ENCODE results near the gene CNTD1.

Gene CNTD1

GRCh38 chr17:42782166-42783061 lies 16.2 kb upstream of the CNTD1 start:
- no peak overlapping the region for H3K4me3 Mint-ChIP-seq
- no peak overlapping the region for H3K27ac Mint-ChIP-seq (ENCODE audit: low read depth)
- DNase-seq (ENCODE audit: low spot score in 2 of 2) (no peak), ATAC-seq (replicated peaks; ENCODE audit: extremely low read depth, poor library complexity, severe bottlenecking) (no peak)
- H3K9me3 Mint-ChIP-seq, result no peaks in the 10 kb centered on the region
- H3K4me1 Mint-ChIP-seq, result peaks cover 32% of the 10 kb centered on the region
- peaks cover 15% of the 10 kb centered on the region for H3K36me3 Mint-ChIP-seq (ENCODE audit: insufficient read depth)
- H3K27me3 Mint-ChIP-seq, result peaks cover 70% of the 10 kb centered on the region

GRCh38 chr17:42783062-42783790 lies 15.4 kb upstream of the CNTD1 start:
- Mint-ChIP-seq H3K9me3 (no peaks in the 10 kb centered on the region), H3K4me3 (no peak overlapping the region), H3K36me3 (ENCODE audit: insufficient read depth) (peaks cover 11% of the 10 kb centered on the region), H3K27me3 (peaks cover 78% of the 10 kb centered on the region), H3K4me1 (peaks cover 32% of the 10 kb centered on the region), H3K27ac (ENCODE audit: low read depth) (peak overlapping the region; percentile 54)
- no peak for ATAC-seq (replicated peaks; ENCODE audit: extremely low read depth, poor library complexity, severe bottlenecking)
- no peak for DNase-seq (ENCODE audit: low spot score in 2 of 2)

GRCh38 chr17:42783791-42784138 lies 14.9 kb upstream of the CNTD1 start:
- Mint-ChIP-seq H3K27ac (ENCODE audit: low read depth) (no peak overlapping the region), H3K4me1 (peaks cover 32% of the 10 kb centered on the region), H3K36me3 (ENCODE audit: insufficient read depth) (peaks cover 5% of the 10 kb centered on the region), H3K4me3 (no peak overlapping the region), H3K27me3 (peaks cover 83% of the 10 kb centered on the region), H3K9me3 (no peaks in the 10 kb centered on the region)
- DNase-seq (ENCODE audit: low spot score in 2 of 2) (no peak), ATAC-seq (replicated peaks; ENCODE audit: extremely low read depth, poor library complexity, severe bottlenecking) (no peak)

GRCh38 chr17:42784409-42784808 lies 14.3 kb upstream of the CNTD1 start:
- ATAC-seq (replicated peaks; ENCODE audit: extremely low read depth, poor library complexity, severe bottlenecking) (no peak), DNase-seq (ENCODE audit: low spot score in 2 of 2) (no peak)
- Mint-ChIP-seq H3K4me1 (peaks cover 28% of the 10 kb centered on the region), H3K36me3 (ENCODE audit: insufficient read depth) (peaks cover 2% of the 10 kb centered on the region), H3K27me3 (peaks cover 81% of the 10 kb centered on the region), H3K27ac (ENCODE audit: low read depth) (no peak overlapping the region), H3K9me3 (no peaks in the 10 kb centered on the region), H3K4me3 (peak overlapping the region; percentile 55)

GRCh38 chr17:42784811-42785592 lies 13.7 kb upstream of the CNTD1 start:
- Mint-ChIP-seq H3K9me3 (no peaks in the 10 kb centered on the region), H3K27ac (ENCODE audit: low read depth) (no peak overlapping the region), H3K27me3 (peaks cover 75% of the 10 kb centered on the region), H3K4me3 (peak overlapping the region; percentile 55), H3K36me3 (ENCODE audit: insufficient read depth) (peaks cover 2% of the 10 kb centered on the region), H3K4me1 (peaks cover 22% of the 10 kb centered on the region)
- no peak for ATAC-seq (replicated peaks; ENCODE audit: extremely low read depth, poor library complexity, severe bottlenecking)
- DNase-seq (ENCODE audit: low spot score in 2 of 2), result no peak

GRCh38 chr17:42787266-42787665 lies 11.4 kb upstream of the CNTD1 start:
- H3K9me3 Mint-ChIP-seq, result no peaks in the 10 kb centered on the region
- H3K4me3 Mint-ChIP-seq, result no peak overlapping the region
- ATAC-seq (replicated peaks; ENCODE audit: extremely low read depth, poor library complexity, severe bottlenecking), result no peak
- no peak overlapping the region for H3K27ac Mint-ChIP-seq (ENCODE audit: low read depth)
- H3K27me3 Mint-ChIP-seq, result peaks cover 61% of the 10 kb centered on the region
- H3K4me1 Mint-ChIP-seq, result peaks cover 22% of the 10 kb centered on the region
- H3K36me3 Mint-ChIP-seq (ENCODE audit: insufficient read depth), result no peaks in the 10 kb centered on the region
- DNase-seq (ENCODE audit: low spot score in 2 of 2), result no peak

GRCh38 chr17:42791948-42792347 lies 6.7 kb upstream of the CNTD1 start:
- Mint-ChIP-seq H3K27ac (ENCODE audit: low read depth) (no peak overlapping the region), H3K4me3 (no peak overlapping the region), H3K4me1 (peaks cover 6% of the 10 kb centered on the region), H3K36me3 (ENCODE audit: insufficient read depth) (peaks cover 8% of the 10 kb centered on the region), H3K9me3 (no peaks in the 10 kb centered on the region), H3K27me3 (peaks cover 17% of the 10 kb centered on the region)
- no peak for DNase-seq (ENCODE audit: low spot score in 2 of 2)
- ATAC-seq (replicated peaks; ENCODE audit: extremely low read depth, poor library complexity, severe bottlenecking), result no peak

GRCh38 chr17:42792545-42792944 lies 6.1 kb upstream of the CNTD1 start:
- H3K9me3 Mint-ChIP-seq, result no peaks in the 10 kb centered on the region
- peaks cover 8% of the 10 kb centered on the region for H3K36me3 Mint-ChIP-seq (ENCODE audit: insufficient read depth)
- DNase-seq (ENCODE audit: low spot score in 2 of 2) (no peak), ATAC-seq (replicated peaks; ENCODE audit: extremely low read depth, poor library complexity, severe bottlenecking) (no peak)
- H3K4me3 Mint-ChIP-seq, result no peak overlapping the region
- H3K27ac Mint-ChIP-seq (ENCODE audit: low read depth), result no peak overlapping the region
- H3K27me3 Mint-ChIP-seq, result peaks cover 11% of the 10 kb centered on the region
- peaks cover 6% of the 10 kb centered on the region for H3K4me1 Mint-ChIP-seq

- ATAC-seq (replicated peaks; ENCODE audit: extremely low read depth, poor library complexity, severe bottlenecking) (no peak), DNase-seq (ENCODE audit: low spot score in 2 of 2) (no peak)
- H3K27ac Mint-ChIP-seq (ENCODE audit: low read depth), result no peak overlapping the region
- no peaks in the 10 kb centered on the region for H3K27me3 Mint-ChIP-seq
- H3K36me3 Mint-ChIP-seq (ENCODE audit: insufficient read depth), result peaks cover 13% of the 10 kb centered on the region
- H3K4me3 Mint-ChIP-seq, result no peak overlapping the region
- peaks cover 14% of the 10 kb centered on the region for H3K4me1 Mint-ChIP-seq
- H3K9me3 Mint-ChIP-seq, result no peaks in the 10 kb centered on the region
These were observed 3.6 kb upstream of the CNTD1 start for GRCh38 chr17:42795061-42795460.

- no peak overlapping the region for H3K4me3 Mint-ChIP-seq
- no peaks in the 10 kb centered on the region for H3K27me3 Mint-ChIP-seq
These were observed 3.2 kb upstream of the CNTD1 start for GRCh38 chr17:42795465-42795864.

GRCh38 chr17:42796066-42796758 lies 2.4 kb upstream of the CNTD1 start:
- DNase-seq (ENCODE audit: low spot score in 2 of 2), result no peak
- ATAC-seq (replicated peaks; ENCODE audit: extremely low read depth, poor library complexity, severe bottlenecking), result no peak
- Mint-ChIP-seq H3K4me3 (peak overlapping the region; percentile 9), H3K9me3 (no peaks in the 10 kb centered on the region), H3K4me1 (peaks cover 14% of the 10 kb centered on the region), H3K27ac (ENCODE audit: low read depth) (no peak overlapping the region), H3K27me3 (no peaks in the 10 kb centered on the region), H3K36me3 (ENCODE audit: insufficient read depth) (peaks cover 13% of the 10 kb centered on the region)

More at GRCh38 chr17:42795465-42795864, 3.2 kb upstream of the CNTD1 start:
- H3K4me1 Mint-ChIP-seq, result peaks cover 14% of the 10 kb centered on the region
- no peaks in the 10 kb centered on the region for H3K9me3 Mint-ChIP-seq
- ATAC-seq (replicated peaks; ENCODE audit: extremely low read depth, poor library complexity, severe bottlenecking) (no peak), DNase-seq (ENCODE audit: low spot score in 2 of 2) (no peak)
- peaks cover 13% of the 10 kb centered on the region for H3K36me3 Mint-ChIP-seq (ENCODE audit: insufficient read depth)
- H3K27ac Mint-ChIP-seq (ENCODE audit: low read depth), result no peak overlapping the region
